Measurements from ENCODE around the gene PPP1R14B.

- TF ChIP-seq CTCF (IDR thresholded peaks at IDR 0.05) (no peak), POLR2A (IDR thresholded peaks at IDR 0.05) (no peak)
These were observed 42.3 kb upstream of the PPP1R14B start for GRCh38 chr11:64289002-64289564.

Measured in Peyer's patch (tissue), 4 donors.